ENCODE measurements around the gene RIPOR3.
"Not testable (repeated sequence)": the region's sequence is repeated elsewhere in the genome, so short reads cannot be mapped to it uniquely, and the experiment has no call there.

RIPOR3 gene

GRCh38 chr20:50625986-50626677 lies 65.2 kb downstream of the RIPOR3 start:
- H3K4me3 ChIP-seq (ENCODE audit: low read length), result no peak overlapping the region
- peak; percentile 25 for DNase-seq (ENCODE audit: low read depth, low spot score)

GRCh38 chr20:50624351-50625016 lies 66.9 kb downstream of the RIPOR3 start:
- H3K4me3 ChIP-seq (ENCODE audit: low read length), result no peak overlapping the region
- DNase-seq (ENCODE audit: low read depth, low spot score), result no peak

GRCh38 chr20:50621068-50621665 lies 70.2 kb downstream of the RIPOR3 start:
- no peak overlapping the region for H3K4me3 ChIP-seq (ENCODE audit: low read length)
- no peak for DNase-seq (ENCODE audit: low read depth, low spot score)

- DNase-seq (ENCODE audit: low read depth, low spot score); H3K4me3 ChIP-seq (ENCODE audit: low read length): not testable (repeated sequence)
These were observed 70.9 kb downstream of the RIPOR3 start for GRCh38 chr20:50620459-50620858.

- no peak for DNase-seq (ENCODE audit: low read depth, low spot score)
These were observed 72.8 kb downstream of the RIPOR3 start for GRCh38 chr20:50618537-50618936.

GRCh38 chr20:50617022-50617421 lies 74.3 kb downstream of the RIPOR3 start:
- H3K4me3 ChIP-seq (ENCODE audit: low read length), result no peak overlapping the region
- DNase-seq (ENCODE audit: low read depth, low spot score), result no peak

More at GRCh38 chr20:50618537-50618936, 72.8 kb downstream of the RIPOR3 start:
- H3K4me3 ChIP-seq (ENCODE audit: low read length), result no peak overlapping the region

GRCh38 chr20:50615407-50615806 lies 75.9 kb downstream of the RIPOR3 start:
- H3K4me3 ChIP-seq (ENCODE audit: low read length), result no peak overlapping the region
- DNase-seq (ENCODE audit: low read depth, low spot score), result no peak

GRCh38 chr20:50613438-50614169 lies 77.7 kb downstream of the RIPOR3 start:
- DNase-seq (ENCODE audit: low read depth, low spot score), result no peak
- H3K4me3 ChIP-seq (ENCODE audit: low read length), result no peak overlapping the region

- DNase-seq (ENCODE audit: low read depth, low spot score), result no peak
- no peak overlapping the region for H3K4me3 ChIP-seq (ENCODE audit: low read length)
These were observed 80.1 kb downstream of the RIPOR3 start for GRCh38 chr20:50611128-50611810.

GRCh38 chr20:50610212-50610718 lies 81.1 kb downstream of the RIPOR3 start:
- no peak for DNase-seq (ENCODE audit: low read depth, low spot score)
- H3K4me3 ChIP-seq (ENCODE audit: low read length), result no peak overlapping the region

GRCh38 chr20:50609438-50609989 lies 81.8 kb downstream of the RIPOR3 start:
- no peak for DNase-seq (ENCODE audit: low read depth, low spot score)
- no peak overlapping the region for H3K4me3 ChIP-seq (ENCODE audit: low read length)

GRCh38 chr20:50608750-50609104 lies 82.6 kb downstream of the RIPOR3 start:
- DNase-seq (ENCODE audit: low read depth, low spot score), result no peak
- no peak overlapping the region for H3K4me3 ChIP-seq (ENCODE audit: low read length)

GRCh38 chr20:50607850-50608749 lies 83.2 kb downstream of the RIPOR3 start:
- no peak for DNase-seq (ENCODE audit: low read depth, low spot score)
- no peak overlapping the region for H3K4me3 ChIP-seq (ENCODE audit: low read length)

GRCh38 chr20:50607436-50607835 lies 83.9 kb downstream of the RIPOR3 start:
- DNase-seq (ENCODE audit: low read depth, low spot score), result no peak

GRCh38 chr20:50605136-50605535 lies 86.2 kb downstream of the RIPOR3 start:
- H3K4me3 ChIP-seq (ENCODE audit: low read length), result no peak overlapping the region
- no peak for DNase-seq (ENCODE audit: low read depth, low spot score)

More at GRCh38 chr20:50607436-50607835, 83.9 kb downstream of the RIPOR3 start:
- H3K4me3 ChIP-seq (ENCODE audit: low read length), result no peak overlapping the region

GRCh38 chr20:50604451-50604850 lies 86.9 kb downstream of the RIPOR3 start:
- H3K4me3 ChIP-seq (ENCODE audit: low read length), result no peak overlapping the region
- DNase-seq (ENCODE audit: low read depth, low spot score), result no peak

GRCh38 chr20:50602432-50603088 lies 88.8 kb downstream of the RIPOR3 start:
- no peak for DNase-seq (ENCODE audit: low read depth, low spot score)
- H3K4me3 ChIP-seq (ENCODE audit: low read length), result no peak overlapping the region

Data from Jurkat, Clone E6-1 (cell line).